Prostate gland (tissue), 2 donors: ENCODE measurements around the gene LAG3.

ENCODE experiments used
- CTCF ChIP-seq, 4 experiments: fragments of 200-600 bp in 2 of 4; fragments of 450-650 bp in 2 of 4; sonication (generic) in 2 of 4; IDR thresholded peaks; 1 replicate in 3 of 4; 2 replicates in 1 of 4; pipeline ENCODE4 v1.5.1; 2016 to 2019; ENCODE audit warnings: antibody characterized with exemption in 4 of 4, mild to moderate bottlenecking in 2 of 4, moderate library complexity in 2 of 4
- POLR2A ChIP-seq: fragments of 450-650 bp; IDR thresholded peaks from one replicate; pipeline ENCODE4 v1.6.1; 2016; ENCODE audit warnings: antibody characterized with exemption, mild to moderate bottlenecking

- TF ChIP-seq CTCF (IDR thresholded peaks at IDR 0.05) (no peak), POLR2A (no peak)
Measured at GRCh38 chr12:6771091-6771495, 1.2 kb upstream of the LAG3 start.
